GM21447 (cell line): ENCODE results near the gene SUFU.

Experiments
- ATAC-seq: cut with Tn5 transposase; IDR thresholded peaks from one replicate; pipeline ENCODE4 v1.9.1; 2021; ENCODE audit not compliant: unreplicated experiment

SUFU gene

DNA sequence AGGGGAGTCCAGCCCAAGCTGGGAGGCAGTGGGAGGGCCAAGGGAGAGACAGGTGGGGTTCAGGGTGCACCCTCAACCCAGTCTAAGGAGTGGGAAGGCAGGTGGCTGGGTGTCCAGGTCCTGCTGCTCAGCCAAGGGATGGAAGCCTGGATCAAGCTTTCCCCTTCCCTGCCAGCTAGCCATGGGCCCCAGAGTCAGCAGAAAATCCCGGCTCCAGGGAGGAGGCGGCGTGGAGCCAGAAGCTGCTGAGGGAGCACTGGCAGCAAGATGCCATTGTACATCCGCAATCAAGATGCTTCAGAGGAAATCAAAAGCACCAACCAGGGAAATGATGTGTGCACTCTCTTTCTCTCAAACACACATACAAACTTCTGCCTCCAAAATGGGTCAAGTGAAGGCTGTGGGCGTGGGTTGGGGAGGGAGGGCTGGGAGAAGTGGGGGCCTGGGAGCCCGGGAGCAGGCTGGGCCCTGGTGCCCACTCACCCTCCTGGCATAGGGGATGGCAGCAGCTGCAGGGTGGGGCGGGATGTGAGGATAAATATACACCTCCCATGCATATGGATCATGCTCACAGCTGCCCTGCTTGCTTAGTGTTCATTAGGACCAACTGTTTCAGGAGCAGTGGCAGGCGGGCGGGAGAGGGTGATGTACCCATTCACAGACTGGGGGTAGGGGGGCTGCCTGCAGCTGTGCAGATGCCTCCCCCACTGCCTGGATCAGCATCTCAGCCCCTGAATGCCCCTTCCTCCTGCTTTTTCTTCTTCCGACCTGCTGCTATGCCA lies 164.7 kb downstream of the SUFU start:
- ATAC-seq: no peak

DNA sequence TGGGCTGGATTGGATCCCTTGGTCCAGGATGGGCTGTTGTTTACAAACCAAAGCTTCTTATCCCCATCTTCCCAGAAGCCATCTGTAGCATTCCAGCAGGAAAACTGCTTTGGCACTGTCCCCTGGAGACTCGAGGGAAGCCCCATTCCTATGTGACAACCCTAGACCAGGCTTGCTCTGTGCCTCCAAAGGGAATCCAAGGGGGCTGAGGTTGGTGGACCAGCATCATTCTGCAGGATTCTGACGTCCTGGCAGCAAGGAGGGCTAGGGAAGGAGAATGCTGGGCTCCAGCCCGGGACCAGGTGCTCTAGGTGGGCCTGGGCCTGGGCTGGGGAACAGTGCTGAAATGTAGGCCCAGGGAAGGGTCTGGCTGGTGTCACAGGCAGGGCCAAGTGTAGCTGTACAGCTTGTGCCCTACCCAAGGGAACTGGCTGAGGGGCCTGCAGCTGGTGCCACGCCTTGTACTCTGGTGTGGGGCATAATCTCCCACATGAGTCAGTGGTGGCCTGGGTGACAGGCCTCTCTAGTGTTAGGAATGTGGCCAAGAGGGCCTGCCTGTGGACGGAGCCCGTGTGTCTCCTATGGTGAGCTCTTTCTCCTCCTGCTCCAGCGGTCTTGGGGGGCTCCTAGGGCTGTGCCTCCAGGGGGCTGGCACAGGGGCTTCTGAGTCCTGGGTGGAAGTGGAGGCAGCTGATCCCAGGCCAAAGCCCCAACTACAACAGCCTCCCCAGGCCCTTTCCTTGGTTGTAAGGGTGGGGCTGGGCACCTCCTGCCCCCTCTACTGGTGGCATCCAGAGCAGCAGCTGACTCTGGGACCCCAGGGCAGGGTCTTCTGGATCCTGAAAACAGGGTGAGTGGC lies 165.7 kb downstream of the SUFU start:
- ATAC-seq: no peak

DNA sequence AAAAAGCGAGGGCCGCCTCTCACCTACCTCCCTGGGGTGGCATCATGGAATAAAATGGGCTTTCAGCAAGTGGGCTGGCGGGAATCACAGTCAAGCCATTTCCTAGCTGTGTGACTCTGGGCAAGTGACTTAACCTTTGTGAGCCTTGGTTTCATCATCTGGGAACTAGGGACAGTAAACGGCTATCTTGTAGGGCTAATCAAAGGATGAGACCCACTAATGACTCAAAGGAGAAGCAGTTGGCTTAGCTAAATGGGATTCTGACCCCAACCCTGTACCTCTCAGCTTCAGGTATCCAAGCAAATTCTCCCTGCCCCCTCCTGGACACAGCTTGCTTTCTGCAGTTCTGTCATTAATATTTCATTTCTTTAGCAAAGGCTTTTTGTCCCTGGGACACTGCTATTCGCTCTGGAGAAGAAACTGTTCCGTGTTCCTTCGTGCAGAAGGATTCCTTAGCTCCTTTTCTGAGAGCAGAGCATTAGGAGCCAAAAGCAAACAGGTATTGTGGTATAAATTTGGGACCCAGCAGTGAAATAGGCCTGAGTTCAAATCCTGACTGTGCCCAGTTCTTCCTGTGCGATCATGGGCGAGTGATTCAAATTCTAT lies 166.4 kb downstream of the SUFU start:
- no peak for ATAC-seq

DNA sequence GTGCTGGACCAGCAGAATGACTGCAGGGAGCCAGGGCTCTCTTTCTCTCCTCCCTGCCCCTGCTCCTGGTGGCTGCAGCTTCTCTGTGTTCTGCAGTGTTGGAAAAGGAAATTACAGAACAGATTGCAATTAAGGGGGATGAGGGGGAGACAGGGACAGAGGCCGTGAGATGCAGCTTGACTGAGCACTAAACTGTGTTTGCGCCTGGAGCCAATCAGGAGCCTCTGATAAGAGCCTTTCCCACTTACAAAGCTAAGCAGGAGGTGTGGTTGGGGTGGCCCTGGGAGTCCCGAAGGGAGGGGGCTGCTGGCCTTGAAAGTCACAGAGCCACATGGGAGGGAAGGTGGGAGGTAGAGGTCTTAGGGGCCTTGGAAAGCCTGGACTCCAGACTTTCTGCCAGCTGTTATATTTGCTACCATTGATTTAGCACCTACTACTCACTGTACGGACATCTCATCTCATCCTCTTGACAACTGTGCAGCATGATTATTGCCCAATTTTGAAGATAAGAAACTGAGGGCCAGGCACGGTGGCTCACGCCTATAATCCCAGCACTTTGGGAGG lies 167.2 kb downstream of the SUFU start:
- ATAC-seq: no peak

DNA sequence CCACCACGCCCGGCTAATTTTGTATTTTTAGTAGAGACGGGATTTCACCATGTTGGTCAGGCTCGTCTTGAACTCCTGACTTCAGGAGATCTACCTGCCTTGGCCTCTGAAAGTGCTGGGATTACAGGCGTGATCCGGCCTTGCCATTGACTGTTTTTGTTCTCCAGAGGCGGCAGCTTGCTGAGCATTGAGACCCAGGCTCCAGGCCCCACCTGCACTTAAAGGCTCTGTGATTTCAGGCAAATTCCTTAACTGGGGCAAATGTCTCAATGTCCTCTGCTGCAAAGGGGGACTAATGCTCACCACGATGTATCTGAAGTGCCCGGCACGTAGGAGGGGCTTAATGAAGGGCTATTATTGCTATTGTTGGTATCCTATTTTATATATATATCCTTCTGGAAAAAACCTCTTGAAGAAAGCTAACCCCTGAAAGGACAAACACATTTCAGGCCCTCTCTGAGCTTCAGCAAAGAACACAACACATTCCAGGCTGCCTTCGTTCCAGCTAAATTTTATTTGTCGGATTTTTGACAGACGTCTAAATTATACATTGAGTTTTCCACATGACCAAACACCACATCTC lies 169.6 kb downstream of the SUFU start:
- no peak for ATAC-seq

DNA sequence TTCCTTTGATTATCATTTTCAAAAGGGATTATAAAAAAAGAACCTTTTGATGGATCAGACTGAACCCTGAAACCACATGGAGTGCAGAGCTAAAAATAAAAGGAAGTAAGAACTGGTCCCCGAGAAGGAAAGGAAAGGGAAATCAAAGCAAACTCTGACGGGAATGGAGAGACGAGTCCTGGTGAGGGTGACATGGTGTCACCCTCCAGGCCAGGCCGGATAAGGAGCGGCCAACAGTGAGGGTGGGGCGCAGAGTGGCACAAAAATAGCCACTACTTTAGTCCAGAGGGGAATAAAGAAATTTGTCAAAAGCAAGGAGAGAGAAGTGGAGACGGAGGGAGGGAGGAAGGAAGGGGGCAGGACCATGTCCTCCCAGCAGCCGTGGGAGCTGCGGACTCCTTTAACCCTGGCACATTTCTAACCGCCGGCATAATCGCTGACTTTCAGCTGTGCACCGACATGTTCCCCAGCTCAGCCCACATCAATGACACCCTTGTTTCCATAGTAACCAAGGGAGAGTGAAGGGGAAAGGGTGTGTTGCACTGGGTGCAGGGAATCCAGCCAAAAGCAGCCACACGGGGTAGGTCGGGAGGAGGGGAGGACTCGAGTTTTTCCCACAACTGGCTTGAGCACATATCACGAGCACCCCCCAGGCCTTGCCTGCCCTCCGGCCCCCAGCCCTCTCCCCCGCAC lies 170.2 kb downstream of the SUFU start:
- no peak for ATAC-seq

DNA sequence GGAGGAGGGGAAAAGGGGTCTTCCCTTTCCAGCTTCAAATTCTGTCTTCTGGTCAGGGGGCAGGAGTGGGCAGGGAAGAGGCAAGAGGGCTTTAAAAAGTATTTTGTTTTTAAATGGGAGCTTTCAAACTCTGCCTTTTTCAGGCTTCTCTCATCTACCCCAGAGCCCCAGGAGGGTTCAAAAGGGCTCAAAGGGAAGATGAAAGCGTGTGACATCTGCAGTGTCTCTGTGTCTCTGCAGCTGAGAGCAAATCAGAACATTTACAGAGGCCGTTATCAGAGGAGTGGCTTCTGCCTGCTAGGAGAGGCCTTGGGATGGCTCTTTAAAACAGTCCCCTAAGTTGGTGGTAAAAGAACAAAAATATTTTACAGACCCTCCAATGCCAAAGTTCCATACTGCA lies 170.8 kb downstream of the SUFU start:
- ATAC-seq: no peak

DNA sequence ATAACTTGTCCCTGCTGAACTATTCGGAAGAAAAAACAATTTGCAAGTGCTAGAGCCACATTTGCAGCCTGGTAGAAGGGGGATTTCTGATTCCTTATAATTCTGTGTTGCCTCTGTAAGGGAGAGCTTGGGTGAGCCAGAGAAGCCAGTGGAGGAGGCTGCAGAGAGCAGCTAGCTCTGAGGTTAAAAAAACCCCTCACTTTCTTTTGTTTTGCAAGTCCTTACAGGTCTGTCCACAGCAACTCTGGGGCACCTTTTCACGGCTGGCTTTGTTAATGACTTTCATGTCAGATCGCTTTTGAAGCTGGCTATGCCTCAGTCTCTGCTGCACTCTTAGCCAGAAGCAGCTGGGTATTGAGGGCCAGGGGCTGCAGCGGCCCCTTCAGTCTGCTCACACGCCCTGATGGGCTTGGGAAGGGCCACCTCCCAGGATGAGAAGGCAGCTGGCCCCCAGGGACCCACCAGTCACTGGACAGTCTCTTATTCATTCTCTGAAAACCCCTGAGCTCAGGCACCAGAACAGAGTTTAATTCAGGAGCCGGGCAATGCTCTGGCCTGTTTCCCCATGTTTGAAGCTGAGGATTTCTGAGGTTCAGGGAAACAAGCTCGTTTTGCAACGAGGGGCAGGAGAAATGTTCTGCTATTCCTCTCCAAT lies 171.4 kb downstream of the SUFU start:
- ATAC-seq: no peak

DNA sequence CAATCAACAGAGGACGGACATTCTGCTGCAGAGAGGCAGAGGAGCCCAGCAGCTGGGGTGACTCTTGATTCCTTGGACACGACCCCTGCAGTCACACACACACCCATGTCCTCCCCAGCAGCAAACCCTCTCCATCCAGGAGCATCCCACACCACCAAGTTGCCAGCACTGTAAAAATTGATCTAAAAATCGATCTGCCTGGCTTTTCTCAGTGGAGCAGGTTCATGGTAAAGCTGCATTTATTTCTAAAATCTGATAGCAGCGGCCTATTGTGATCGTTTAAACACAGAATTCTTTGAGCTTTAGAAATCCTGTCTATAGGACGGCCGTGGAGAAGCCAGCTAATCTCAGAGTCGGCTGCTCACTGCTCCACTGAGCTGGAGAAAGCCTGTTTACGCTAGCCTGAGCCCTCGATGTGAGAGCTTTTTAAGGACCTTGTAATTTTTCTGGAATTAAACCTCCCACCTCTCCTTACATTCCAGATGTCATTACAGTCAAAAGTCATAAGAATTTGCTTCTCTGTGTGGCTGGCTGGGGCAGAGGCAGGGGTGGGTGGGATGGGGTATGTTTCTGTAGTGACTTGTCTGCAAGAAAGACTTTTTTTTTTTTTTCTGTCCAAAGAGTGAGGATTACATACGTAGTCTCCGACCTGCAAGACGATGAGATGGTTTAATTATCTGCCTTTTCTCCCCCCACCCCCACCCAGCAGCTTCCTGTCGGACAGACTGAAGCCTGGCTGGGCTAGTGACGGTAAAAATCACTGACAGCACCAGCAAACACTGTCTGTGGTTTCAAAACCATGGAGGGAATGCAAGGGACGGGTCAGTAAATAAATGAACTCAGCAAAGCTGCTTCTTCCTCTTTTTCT lies 172.1 kb downstream of the SUFU start:
- no peak for ATAC-seq

DNA sequence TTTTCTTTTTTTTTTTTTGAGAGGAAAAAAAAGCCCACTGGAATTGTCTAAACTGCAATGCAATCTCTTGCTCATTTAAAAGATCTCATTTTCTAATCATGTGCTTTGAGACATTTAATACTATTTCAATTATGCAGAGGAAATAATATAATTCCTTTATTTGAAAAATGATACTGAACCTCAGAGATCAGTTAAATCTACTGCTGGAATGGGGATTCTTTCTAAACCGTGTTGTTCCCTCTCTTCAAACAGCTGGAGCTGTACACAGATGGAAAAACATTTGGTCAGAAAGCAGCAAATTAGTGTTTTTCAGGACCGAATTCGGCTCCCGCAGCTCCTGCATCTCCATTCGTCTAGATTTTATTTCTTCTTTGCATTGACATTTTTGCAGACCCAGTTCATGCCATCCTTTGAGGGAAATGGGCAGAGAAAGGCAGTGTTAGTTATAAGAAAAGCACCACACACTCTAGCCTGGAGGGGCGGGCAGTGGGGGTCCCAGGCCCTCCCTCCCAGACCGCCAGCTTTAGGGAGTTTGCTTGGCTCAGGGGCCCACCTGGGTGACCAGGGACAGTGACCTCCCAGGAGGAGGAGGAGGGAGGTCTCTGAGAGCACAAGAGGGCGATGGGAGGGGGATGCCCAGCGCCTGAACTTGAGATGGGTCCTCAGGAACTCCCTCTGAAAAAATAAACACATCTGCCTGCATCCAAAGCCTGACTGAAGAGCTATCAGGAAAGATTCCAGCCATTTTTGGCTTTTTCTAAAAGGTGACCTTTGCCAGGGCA lies 173.0 kb downstream of the SUFU start:
- no peak for ATAC-seq

DNA sequence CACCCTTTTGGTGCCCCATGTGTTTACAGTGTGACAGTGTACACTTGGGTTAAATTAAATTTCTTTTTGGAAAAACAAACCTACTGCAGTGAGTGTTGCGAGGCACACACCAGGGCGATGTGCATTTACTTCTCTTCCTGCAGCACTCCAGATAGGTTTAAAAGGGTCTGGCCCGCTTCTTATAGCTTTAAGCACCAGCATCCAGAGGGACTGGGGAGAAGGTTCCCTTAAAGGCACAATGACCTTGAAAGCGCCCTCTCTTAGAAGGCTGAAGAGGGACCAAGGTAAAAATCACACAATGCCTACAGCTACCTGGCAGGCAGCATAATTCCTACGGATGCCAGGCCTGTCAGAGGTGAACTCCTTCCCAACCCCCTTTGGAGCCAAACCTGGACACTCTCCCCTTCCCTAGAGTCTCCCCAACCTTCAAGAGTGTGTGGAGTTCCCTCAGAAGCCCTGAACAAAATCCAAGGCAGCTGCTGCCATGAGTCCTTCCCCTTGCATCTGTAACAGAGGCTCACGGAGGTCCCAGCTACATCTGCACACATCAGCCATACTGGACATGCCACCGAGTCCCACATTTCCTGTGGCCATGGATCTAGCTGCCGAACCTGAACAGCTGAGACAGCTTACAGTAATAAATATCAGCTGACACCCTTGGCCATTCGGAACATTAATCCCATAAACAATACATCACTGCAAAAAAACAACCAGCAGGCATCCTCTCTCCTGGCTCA lies 173.7 kb downstream of the SUFU start:
- ATAC-seq: no peak

DNA sequence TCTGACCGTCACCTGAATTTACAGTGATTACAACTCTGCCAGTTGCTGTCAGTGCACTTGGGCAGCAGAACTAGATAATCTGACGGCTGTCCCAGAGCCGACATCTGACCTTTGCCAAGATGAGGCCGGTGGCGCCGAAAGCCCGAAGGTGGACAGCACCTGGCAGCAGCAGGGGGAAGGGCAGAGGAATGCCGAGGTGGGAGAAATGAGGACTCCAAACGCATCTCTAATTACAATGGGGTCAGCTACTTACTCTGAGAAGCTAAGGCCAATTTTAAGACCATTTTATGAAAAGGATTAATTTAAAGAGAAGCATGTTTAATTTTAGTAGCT lies 174.3 kb downstream of the SUFU start:
- ATAC-seq: no peak

DNA sequence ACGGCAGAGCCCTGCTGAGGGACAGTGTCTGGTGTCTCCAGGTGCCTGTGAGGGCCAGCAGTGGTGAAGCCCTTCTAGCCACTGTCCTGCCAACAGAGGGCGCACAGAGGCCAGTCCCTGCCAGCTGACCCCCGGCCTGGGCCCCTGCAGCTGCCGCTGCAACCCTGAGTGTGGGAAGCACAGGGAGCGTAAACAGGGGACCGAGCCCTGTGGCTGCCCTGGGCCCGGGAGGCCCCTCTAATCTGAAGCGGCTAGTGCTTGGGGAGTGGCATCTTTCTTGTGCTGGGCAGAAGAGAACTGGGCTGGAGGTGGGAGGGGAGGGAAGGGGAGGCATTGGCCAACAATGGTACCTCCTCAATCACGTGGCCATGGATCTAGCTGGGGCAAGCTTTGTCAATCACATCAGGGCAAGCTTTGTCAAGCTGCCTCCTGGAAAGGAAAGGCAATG lies 175.1 kb downstream of the SUFU start:
- no peak for ATAC-seq

DNA sequence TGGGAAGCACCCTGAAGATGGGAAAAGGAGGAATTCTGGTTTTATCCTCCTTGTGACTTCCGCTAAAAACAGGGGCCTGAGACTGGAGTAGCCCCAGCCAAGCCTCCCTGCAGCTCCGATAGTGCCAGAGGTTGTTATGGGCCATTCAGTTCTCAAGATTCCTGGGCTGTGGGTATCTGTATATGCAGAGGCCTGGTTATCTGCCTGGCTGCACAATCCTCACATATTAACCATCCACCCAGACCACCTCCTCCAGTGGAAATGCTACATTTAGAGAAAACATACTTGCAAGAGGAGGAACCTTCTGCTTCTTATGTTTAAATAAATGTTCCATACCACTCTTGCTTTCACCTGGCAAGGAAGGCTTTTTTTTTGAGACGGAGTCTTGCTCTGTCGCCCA lies 175.8 kb downstream of the SUFU start:
- ATAC-seq: no peak

DNA sequence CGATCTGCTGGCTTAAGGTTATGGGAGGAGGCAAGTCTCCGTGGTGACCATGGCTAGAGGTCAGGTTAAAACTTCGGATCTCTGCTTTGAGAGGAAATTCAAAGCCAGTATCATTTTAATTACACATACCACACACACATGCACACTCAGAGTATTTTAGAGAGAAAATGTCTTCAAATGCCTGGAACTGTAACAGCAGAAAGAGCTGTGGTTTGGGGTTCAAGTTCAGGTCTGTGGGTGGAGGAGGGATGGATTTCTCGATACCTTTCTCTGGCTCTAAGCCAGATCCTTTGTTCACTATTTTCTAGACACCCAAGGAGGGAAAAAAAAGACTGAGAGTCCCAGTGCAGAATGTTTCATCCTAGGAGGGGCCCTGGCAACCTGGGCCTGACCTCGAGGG lies 177.9 kb downstream of the SUFU start:
- ATAC-seq: no peak

DNA sequence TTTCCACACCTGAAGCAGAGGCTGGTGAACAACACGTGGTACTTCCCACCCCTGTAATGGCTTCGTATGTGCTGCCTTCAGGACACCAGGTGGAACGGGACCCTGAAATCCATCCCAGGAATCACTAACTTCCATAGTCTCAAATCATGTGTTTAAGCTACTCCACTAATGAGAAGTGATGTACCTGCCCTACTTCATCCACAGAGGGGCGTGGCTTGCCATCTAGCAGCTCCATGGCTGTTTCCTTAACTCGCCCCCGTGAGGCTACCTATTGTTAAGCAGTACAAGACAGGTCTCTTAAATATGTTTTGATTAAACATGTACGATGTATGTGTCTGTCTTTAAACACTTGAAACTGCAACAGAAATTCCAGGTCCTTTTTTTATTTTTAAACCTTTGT lies 178.6 kb downstream of the SUFU start:
- ATAC-seq: no peak

DNA sequence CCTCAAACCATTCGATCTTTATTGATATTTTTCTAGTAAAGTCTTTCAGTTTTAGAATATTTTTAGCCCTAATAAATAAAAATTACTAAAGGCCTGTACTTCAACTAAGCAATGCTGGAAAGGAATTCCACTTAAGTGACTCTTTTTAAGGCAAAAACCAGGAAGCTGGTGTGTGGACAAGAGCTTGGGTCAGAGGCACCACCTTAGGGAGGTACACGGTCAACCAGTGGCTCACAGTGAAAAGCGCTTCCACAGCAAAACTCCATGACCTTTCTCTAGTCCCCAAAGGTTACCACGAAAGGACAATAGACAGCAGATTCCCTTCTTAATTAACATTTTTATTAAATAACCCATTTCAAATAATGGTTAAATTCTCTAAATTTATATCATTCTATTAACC lies 179.2 kb downstream of the SUFU start:
- ATAC-seq: no peak
